ENCODE data around the gene SEMA5B.

SEMA5B gene

GRCh38 chr3:122940628-122941086 is 86.9 kb downstream of the SEMA5B start:
- Histone ChIP-seq H3F3A (ENCODE audit: insufficient read depth) (no peaks in the 10 kb centered on the region), H3K4me2 (ENCODE audit: low read depth, low read length, poor library complexity, severe bottlenecking) (no peak overlapping the region), H3K27me3 (ENCODE audit: low read length) (no peaks in the 10 kb centered on the region), H3K36me3 (ENCODE audit: low read length) (no peaks in the 10 kb centered on the region), H3K79me2 (ENCODE audit: insufficient read depth, low read length) (no peaks in the 10 kb centered on the region), H3K9me2 (replicated peaks; ENCODE audit: insufficient read depth, low read length) (no peaks in the 10 kb centered on the region), H2AFZ (ENCODE audit: low read depth, low read length, severe bottlenecking) (no peak overlapping the region), H3K27ac (ENCODE audit: low read depth, low read length) (no peak overlapping the region), H3K4me3 (ENCODE audit: insufficient read depth, low read length, poor library complexity, severe bottlenecking) (no peak overlapping the region), H3K9me3 (ENCODE audit: insufficient read depth, low read length) (no peaks in the 10 kb centered on the region), H4K20me1 (ENCODE audit: low read depth, low read length) (no peaks in the 10 kb centered on the region), H3K9ac (ENCODE audit: low read length) (no peak overlapping the region)
- TF ChIP-seq CTCF (IDR thresholded peaks at IDR 0.05; ENCODE audit: insufficient read depth, low read length, poor library complexity, severe bottlenecking) (no peak), EZH2phosphoT487 (conservative IDR thresholded peaks at IDR 0.05; ENCODE audit: low read length) (no peak)

- H3K27me3 ChIP-seq (ENCODE audit: low read length), result no peaks in the 10 kb centered on the region
- H4K20me1 ChIP-seq (ENCODE audit: low read depth, low read length), result no peaks in the 10 kb centered on the region
- no peaks in the 10 kb centered on the region for H3K9me3 ChIP-seq (ENCODE audit: insufficient read depth, low read length)
- H2AFZ ChIP-seq (ENCODE audit: low read depth, low read length, severe bottlenecking), result no peak overlapping the region
- H3K79me2 ChIP-seq (ENCODE audit: insufficient read depth, low read length), result no peaks in the 10 kb centered on the region
- no peak overlapping the region for H3K4me3 ChIP-seq (ENCODE audit: insufficient read depth, low read length, poor library complexity, severe bottlenecking)
- H3K27ac ChIP-seq (ENCODE audit: low read depth, low read length), result no peak overlapping the region
- H3K36me3 ChIP-seq (ENCODE audit: low read length), result no peaks in the 10 kb centered on the region
- no peak overlapping the region for H3K9ac ChIP-seq (ENCODE audit: low read length)
- no peaks in the 10 kb centered on the region for H3F3A ChIP-seq (ENCODE audit: insufficient read depth)
- no peaks in the 10 kb centered on the region for H3K9me2 ChIP-seq (replicated peaks; ENCODE audit: insufficient read depth, low read length)
- H3K4me2 ChIP-seq (ENCODE audit: low read depth, low read length, poor library complexity, severe bottlenecking), result no peak overlapping the region
- no peak for TF ChIP-seq CTCF (IDR thresholded peaks at IDR 0.05; ENCODE audit: insufficient read depth, low read length, poor library complexity, severe bottlenecking)
- no peak for TF ChIP-seq EZH2phosphoT487 (conservative IDR thresholded peaks at IDR 0.05; ENCODE audit: low read length)
Observed at GRCh38 chr3:122938783-122939425, 88.7 kb downstream of the SEMA5B start.

GRCh38 chr3:122937745-122938144 is 89.8 kb downstream of the SEMA5B start:
- no peak overlapping the region for H2AFZ ChIP-seq (ENCODE audit: low read depth, low read length, severe bottlenecking)
- no peak for TF ChIP-seq CTCF (IDR thresholded peaks at IDR 0.05; ENCODE audit: insufficient read depth, low read length, poor library complexity, severe bottlenecking)
- H3K4me2 ChIP-seq (ENCODE audit: low read depth, low read length, poor library complexity, severe bottlenecking), result no peak overlapping the region
- H3K27me3 ChIP-seq (ENCODE audit: low read length), result no peaks in the 10 kb centered on the region
- no peaks in the 10 kb centered on the region for H3K36me3 ChIP-seq (ENCODE audit: low read length)
- no peak overlapping the region for H3K4me3 ChIP-seq (ENCODE audit: insufficient read depth, low read length, poor library complexity, severe bottlenecking)
- H4K20me1 ChIP-seq (ENCODE audit: low read depth, low read length), result no peaks in the 10 kb centered on the region
- no peaks in the 10 kb centered on the region for H3F3A ChIP-seq (ENCODE audit: insufficient read depth)
- no peaks in the 10 kb centered on the region for H3K9me2 ChIP-seq (replicated peaks; ENCODE audit: insufficient read depth, low read length)
- H3K27ac ChIP-seq (ENCODE audit: low read depth, low read length), result no peak overlapping the region
- H3K9ac ChIP-seq (ENCODE audit: low read length), result no peak overlapping the region
- no peaks in the 10 kb centered on the region for H3K9me3 ChIP-seq (ENCODE audit: insufficient read depth, low read length)
- no peaks in the 10 kb centered on the region for H3K79me2 ChIP-seq (ENCODE audit: insufficient read depth, low read length)
